ENCODE measurements around the gene PHAF1. TPM values are rescaled to one million over a fixed set of nuclear protein-coding genes. Genes with fewer than 3 reads are reported as not detected.

The PHAF1 gene
- total and polyA plus RNA-seq, 2 of the 13 experiments (the other 11 are each of a cell fraction or from before 2014, with no cell fraction given), result 48.3 to 174 TPM

DNA sequence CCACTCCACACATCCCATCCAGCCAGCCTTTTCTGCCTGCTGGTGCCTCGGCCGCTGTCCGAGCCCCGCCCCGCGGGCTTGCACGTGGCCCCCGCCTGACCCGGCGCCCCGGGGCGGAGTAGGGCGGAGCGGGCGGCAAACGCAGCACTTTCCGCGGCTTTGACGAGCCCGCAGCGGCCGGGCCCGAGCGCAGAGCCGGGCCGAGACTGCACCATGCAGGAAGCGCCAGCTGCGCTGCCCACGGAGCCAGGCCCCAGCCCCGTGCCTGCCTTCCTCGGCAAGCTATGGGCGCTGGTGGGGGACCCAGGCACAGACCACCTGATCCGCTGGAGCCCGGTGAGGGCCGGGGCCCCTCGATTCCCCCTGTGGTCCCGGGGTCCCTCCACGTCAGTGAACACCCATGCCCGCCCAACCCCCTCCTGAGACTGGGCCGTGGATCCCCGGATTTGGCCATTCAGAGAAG lies 54.9 kb downstream of the PHAF1 start, which contains the start of gene HSF4 (continued):
- TF ChIP-seq, protein P1, sequence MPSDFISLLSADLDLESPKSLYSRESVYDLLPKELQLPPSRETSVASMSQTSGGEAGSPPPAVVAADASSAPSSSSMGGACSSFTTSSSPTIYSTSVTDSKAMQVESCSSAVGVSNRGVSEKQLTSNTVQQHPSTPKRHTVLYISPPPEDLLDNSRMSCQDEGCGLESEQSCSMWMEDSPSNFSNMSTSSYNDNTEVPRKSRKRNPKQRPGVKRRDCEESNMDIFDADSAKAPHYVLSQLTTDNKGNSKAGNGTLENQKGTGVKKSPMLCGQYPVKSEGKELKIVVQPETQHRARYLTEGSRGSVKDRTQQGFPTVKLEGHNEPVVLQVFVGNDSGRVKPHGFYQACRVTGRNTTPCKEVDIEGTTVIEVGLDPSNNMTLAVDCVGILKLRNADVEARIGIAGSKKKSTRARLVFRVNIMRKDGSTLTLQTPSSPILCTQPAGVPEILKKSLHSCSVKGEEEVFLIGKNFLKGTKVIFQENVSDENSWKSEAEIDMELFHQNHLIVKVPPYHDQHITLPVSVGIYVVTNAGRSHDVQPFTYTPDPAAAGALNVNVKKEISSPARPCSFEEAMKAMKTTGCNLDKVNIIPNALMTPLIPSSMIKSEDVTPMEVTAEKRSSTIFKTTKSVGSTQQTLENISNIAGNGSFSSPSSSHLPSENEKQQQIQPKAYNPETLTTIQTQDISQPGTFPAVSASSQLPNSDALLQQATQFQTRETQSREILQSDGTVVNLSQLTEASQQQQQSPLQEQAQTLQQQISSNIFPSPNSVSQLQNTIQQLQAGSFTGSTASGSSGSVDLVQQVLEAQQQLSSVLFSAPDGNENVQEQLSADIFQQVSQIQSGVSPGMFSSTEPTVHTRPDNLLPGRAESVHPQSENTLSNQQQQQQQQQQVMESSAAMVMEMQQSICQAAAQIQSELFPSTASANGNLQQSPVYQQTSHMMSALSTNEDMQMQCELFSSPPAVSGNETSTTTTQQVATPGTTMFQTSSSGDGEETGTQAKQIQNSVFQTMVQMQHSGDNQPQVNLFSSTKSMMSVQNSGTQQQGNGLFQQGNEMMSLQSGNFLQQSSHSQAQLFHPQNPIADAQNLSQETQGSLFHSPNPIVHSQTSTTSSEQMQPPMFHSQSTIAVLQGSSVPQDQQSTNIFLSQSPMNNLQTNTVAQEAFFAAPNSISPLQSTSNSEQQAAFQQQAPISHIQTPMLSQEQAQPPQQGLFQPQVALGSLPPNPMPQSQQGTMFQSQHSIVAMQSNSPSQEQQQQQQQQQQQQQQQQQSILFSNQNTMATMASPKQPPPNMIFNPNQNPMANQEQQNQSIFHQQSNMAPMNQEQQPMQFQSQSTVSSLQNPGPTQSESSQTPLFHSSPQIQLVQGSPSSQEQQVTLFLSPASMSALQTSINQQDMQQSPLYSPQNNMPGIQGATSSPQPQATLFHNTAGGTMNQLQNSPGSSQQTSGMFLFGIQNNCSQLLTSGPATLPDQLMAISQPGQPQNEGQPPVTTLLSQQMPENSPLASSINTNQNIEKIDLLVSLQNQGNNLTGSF (CRISPR knock-in tag; IDR thresholded peaks at IDR 0.05), result peak; percentile 96
- TF ChIP-seq, protein P2, sequence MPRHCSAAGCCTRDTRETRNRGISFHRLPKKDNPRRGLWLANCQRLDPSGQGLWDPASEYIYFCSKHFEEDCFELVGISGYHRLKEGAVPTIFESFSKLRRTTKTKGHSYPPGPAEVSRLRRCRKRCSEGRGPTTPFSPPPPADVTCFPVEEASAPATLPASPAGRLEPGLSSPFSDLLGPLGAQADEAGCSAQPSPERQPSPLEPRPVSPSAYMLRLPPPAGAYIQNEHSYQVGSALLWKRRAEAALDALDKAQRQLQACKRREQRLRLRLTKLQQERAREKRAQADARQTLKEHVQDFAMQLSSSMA (CRISPR knock-in tag; IDR thresholded peaks at IDR 0.05), result no peak
- TF ChIP-seq KDM5B (CRISPR knock-in tag; IDR thresholded peaks at IDR 0.05; ENCODE audit: borderline replicate concordance) (peak; percentile 93; the same call in 1 of the 2 replicates), ZNF552 (CRISPR knock-in tag; IDR thresholded peaks at IDR 0.05; ENCODE audit: borderline replicate concordance) (peak; percentile 75; the same call in 1 of the 2 replicates), ZMYM2 (CRISPR knock-in tag; IDR thresholded peaks at IDR 0.05) (no peak), ZNF577 (CRISPR knock-in tag; IDR thresholded peaks at IDR 0.05; ENCODE audit: borderline replicate concordance, low read depth) (no peak), IKZF1 (IDR thresholded peaks at IDR 0.05) (no peak), MXI1 (IDR thresholded peaks at IDR 0.05; ENCODE audit: borderline replicate concordance, low read depth, low read length) (peak; percentile 86; the same call in 1 of the 3 replicates), ZNF337 (CRISPR knock-in tag; IDR thresholded peaks at IDR 0.05; ENCODE audit: borderline replicate concordance, low read depth) (0 out of 2 replicates have a peak, but pooled peaks have one; percentile 64), ZNF33B (CRISPR knock-in tag; IDR thresholded peaks at IDR 0.05) (peak; percentile 92), PAX8 (CRISPR knock-in tag; IDR thresholded peaks at IDR 0.05; ENCODE audit: borderline replicate concordance) (no peak), KDM2A (CRISPR knock-in tag; IDR thresholded peaks at IDR 0.05; ENCODE audit: borderline replicate concordance, low read depth) (peak; percentile 89), MIER3 (CRISPR knock-in tag; IDR thresholded peaks at IDR 0.05; ENCODE audit: borderline replicate concordance) (no peak), MED13 (CRISPR knock-in tag; IDR thresholded peaks at IDR 0.05) (peak; percentile 77; the same call in 1 of the 2 replicates), KLF15 (CRISPR knock-in tag; IDR thresholded peaks at IDR 0.05; ENCODE audit: borderline replicate concordance) (no peak)
- TF ChIP-seq, protein P3, sequence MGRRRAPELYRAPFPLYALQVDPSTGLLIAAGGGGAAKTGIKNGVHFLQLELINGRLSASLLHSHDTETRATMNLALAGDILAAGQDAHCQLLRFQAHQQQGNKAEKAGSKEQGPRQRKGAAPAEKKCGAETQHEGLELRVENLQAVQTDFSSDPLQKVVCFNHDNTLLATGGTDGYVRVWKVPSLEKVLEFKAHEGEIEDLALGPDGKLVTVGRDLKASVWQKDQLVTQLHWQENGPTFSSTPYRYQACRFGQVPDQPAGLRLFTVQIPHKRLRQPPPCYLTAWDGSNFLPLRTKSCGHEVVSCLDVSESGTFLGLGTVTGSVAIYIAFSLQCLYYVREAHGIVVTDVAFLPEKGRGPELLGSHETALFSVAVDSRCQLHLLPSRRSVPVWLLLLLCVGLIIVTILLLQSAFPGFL (CRISPR knock-in tag; IDR thresholded peaks at IDR 0.05), result 0 out of 2 replicates have a peak, but pooled peaks have one; percentile 57
- TF ChIP-seq, protein P4, sequence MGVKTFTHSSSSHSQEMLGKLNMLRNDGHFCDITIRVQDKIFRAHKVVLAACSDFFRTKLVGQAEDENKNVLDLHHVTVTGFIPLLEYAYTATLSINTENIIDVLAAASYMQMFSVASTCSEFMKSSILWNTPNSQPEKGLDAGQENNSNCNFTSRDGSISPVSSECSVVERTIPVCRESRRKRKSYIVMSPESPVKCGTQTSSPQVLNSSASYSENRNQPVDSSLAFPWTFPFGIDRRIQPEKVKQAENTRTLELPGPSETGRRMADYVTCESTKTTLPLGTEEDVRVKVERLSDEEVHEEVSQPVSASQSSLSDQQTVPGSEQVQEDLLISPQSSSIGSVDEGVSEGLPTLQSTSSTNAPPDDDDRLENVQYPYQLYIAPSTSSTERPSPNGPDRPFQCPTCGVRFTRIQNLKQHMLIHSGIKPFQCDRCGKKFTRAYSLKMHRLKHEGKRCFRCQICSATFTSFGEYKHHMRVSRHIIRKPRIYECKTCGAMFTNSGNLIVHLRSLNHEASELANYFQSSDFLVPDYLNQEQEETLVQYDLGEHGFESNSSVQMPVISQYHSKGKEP (CRISPR knock-in tag; IDR thresholded peaks at IDR 0.05), result 0 out of 2 replicates have a peak, but pooled peaks have one; percentile 34
- TF ChIP-seq, protein P5, sequence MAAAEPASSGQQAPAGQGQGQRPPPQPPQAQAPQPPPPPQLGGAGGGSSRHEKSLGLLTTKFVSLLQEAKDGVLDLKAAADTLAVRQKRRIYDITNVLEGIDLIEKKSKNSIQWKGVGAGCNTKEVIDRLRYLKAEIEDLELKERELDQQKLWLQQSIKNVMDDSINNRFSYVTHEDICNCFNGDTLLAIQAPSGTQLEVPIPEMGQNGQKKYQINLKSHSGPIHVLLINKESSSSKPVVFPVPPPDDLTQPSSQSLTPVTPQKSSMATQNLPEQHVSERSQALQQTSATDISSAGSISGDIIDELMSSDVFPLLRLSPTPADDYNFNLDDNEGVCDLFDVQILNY (CRISPR knock-in tag; conservative IDR thresholded peaks at IDR 0.05), result peak; percentile 77; the same call in 1 of the 2 replicates
- TF ChIP-seq, protein P6, sequence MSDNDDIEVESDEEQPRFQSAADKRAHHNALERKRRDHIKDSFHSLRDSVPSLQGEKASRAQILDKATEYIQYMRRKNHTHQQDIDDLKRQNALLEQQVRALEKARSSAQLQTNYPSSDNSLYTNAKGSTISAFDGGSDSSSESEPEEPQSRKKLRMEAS (IDR thresholded peaks at IDR 0.05), result peak; percentile 98

All from HepG2 (cell line).